OCI-LY3 (cell line): ENCODE measurements around the gene ALG8.
A peak's percentile ranks its signal among the peaks of the same experiment; 100 is the strongest.

Experiments
- H2AFZ ChIP-seq: fragments of 200-600, 300-600 bp; shearing (Covaris generic); 2 replicates; pipeline ENCODE4 v1.6.0; 2014; ENCODE audit warnings: antibody characterized with exemption, low read depth, low read length
- H3K27ac ChIP-seq: fragments of 200-600, 300-600 bp; sonication (generic); 2 replicates; pipeline ENCODE4 v1.5.1; 2014; ENCODE audit warnings: mild to moderate bottlenecking, low read length, moderate library complexity, mixed read lengths
- H3K27me3 ChIP-seq: fragments of 200-600, 300-600 bp; sonication (generic); 2 replicates; pipeline ENCODE4 v1.6.1; 2014; ENCODE audit warnings: low read depth, low read length, mixed read lengths
- H3K36me3 ChIP-seq: fragments of 200-600, 300-600 bp; sonication (generic); replicated peaks from 2 replicates; pipeline ENCODE3; 2014; ENCODE audit warnings: low read depth, low read length, mixed read lengths
- H3K4me1 ChIP-seq: fragments of 300-600, 200-600 bp; sonication (generic); 2 replicates; pipeline ENCODE4 v1.6.1; 2014; ENCODE audit warnings: low read length, mixed read lengths
- H3K4me2 ChIP-seq: fragments of 200-600, 300-600 bp; sonication (generic); 2 replicates; pipeline ENCODE4 v1.6.1; 2014; ENCODE audit warnings: low read length, mixed read lengths
- H3K4me3 ChIP-seq: fragments of 300-600, 200-600 bp; sonication (generic); 2 replicates; pipeline ENCODE4 v1.5.1; 2014; ENCODE audit warnings: antibody characterized with exemption, mild to moderate bottlenecking, low read length, moderate library complexity
- H3K79me2 ChIP-seq: fragments of 300-600, 200-600 bp; shearing (Covaris generic); 2 replicates; pipeline ENCODE4 v1.6.1; 2014; ENCODE audit warnings: mild to moderate bottlenecking, low read length, mixed read lengths
- H3K9ac ChIP-seq: fragments of 300-600, 200-600 bp; shearing (Covaris generic); 2 replicates; pipeline ENCODE4 v1.6.0; 2014; ENCODE audit warnings: mild to moderate bottlenecking, low read length, moderate library complexity
- H3K9me3 ChIP-seq: fragments of 200-600, 300-600 bp; shearing (Covaris generic); 2 replicates; pipeline ENCODE4 v1.6.1; 2014; ENCODE audit warnings: low read length, mixed read lengths; ENCODE audit not compliant: insufficient read depth
- H4K20me1 ChIP-seq: fragments of 200-600, 300-600 bp; sonication (generic); 2 replicates; pipeline ENCODE4 v1.6.1; 2016; ENCODE audit warnings: low read length, mixed read lengths; ENCODE audit not compliant: insufficient read depth
- EZH2phosphoT487 ChIP-seq: fragments of 200-600 bp; shearing (Covaris generic); IDR thresholded peaks from 2 replicates; pipeline ENCODE4 v1.6.1; 2018; ENCODE audit warnings: antibody characterized with exemption, mixed run types, low read depth
- TF ChIP-seq, protein P1 (sequence below): fragments of 200-600, 300-600 bp; sonication (generic); IDR thresholded peaks from 2 replicates; pipeline ENCODE4 v1.5.1; 2014; ENCODE audit warnings: antibody characterized with exemption, low read length, low read depth

ALG8 gene

DNA sequence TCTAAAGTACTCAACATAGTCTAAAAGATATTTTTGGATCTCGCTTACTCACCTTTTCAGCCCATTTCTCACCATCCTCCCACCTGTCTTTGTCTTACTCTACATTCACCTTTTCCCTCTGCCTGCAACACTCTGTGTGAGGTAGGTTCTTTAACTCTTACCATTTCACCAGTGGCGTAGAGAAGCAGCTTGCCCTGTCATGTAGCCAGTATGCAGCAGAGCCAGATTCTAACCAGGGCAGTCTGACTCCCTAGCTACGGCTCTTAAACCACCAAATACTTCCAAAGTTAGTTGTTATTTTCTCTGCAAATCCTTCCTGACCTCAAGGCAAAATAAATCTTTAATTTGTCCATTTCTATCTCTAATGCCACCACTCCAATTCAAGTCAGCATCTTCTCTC is 7.5 kb downstream of the ALG8 start:
- no peak overlapping the region for H3K27ac ChIP-seq
- peaks cover 61% of the 10 kb centered on the region for H3K79me2 ChIP-seq
- H3K27me3 ChIP-seq: no peaks in the 10 kb centered on the region
- TF ChIP-seq, protein P1, sequence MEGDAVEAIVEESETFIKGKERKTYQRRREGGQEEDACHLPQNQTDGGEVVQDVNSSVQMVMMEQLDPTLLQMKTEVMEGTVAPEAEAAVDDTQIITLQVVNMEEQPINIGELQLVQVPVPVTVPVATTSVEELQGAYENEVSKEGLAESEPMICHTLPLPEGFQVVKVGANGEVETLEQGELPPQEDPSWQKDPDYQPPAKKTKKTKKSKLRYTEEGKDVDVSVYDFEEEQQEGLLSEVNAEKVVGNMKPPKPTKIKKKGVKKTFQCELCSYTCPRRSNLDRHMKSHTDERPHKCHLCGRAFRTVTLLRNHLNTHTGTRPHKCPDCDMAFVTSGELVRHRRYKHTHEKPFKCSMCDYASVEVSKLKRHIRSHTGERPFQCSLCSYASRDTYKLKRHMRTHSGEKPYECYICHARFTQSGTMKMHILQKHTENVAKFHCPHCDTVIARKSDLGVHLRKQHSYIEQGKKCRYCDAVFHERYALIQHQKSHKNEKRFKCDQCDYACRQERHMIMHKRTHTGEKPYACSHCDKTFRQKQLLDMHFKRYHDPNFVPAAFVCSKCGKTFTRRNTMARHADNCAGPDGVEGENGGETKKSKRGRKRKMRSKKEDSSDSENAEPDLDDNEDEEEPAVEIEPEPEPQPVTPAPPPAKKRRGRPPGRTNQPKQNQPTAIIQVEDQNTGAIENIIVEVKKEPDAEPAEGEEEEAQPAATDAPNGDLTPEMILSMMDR: no peak
- TF ChIP-seq EZH2phosphoT487: no peak
- H3K9ac ChIP-seq: no peak overlapping the region
- no peaks in the 10 kb centered on the region for H3K4me1 ChIP-seq
- H4K20me1 ChIP-seq: no peaks in the 10 kb centered on the region
- H3K36me3 ChIP-seq: peaks cover 27% of the 10 kb centered on the region
- H3K4me3 ChIP-seq: no peak overlapping the region
- H3K9me3 ChIP-seq: no peaks in the 10 kb centered on the region
- H2AFZ ChIP-seq: no peak overlapping the region
- H3K4me2 ChIP-seq: no peak overlapping the region

DNA sequence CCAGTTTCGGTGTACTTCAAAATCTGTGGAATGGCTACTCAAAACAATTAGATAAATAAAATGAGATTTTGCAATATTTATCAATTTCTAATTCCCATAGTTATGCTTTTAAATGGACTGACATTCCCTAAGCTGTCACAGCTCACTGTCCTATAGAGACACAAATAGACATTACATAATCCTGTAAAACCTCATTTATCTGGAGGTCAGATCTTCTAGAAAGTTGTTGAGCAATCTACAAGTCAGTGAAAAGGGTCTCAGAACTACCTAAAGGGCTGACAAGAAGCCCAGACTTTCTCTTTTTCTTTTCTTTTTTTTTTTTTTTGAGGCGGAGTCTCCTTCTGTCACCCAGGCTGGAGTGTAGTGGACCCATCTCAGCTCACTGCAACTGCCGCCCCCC is 12.0 kb downstream of the ALG8 start:
- Histone ChIP-seq H3K4me2 (no peak overlapping the region), H4K20me1 (no peaks in the 10 kb centered on the region), H3K9me3 (no peaks in the 10 kb centered on the region)

DNA sequence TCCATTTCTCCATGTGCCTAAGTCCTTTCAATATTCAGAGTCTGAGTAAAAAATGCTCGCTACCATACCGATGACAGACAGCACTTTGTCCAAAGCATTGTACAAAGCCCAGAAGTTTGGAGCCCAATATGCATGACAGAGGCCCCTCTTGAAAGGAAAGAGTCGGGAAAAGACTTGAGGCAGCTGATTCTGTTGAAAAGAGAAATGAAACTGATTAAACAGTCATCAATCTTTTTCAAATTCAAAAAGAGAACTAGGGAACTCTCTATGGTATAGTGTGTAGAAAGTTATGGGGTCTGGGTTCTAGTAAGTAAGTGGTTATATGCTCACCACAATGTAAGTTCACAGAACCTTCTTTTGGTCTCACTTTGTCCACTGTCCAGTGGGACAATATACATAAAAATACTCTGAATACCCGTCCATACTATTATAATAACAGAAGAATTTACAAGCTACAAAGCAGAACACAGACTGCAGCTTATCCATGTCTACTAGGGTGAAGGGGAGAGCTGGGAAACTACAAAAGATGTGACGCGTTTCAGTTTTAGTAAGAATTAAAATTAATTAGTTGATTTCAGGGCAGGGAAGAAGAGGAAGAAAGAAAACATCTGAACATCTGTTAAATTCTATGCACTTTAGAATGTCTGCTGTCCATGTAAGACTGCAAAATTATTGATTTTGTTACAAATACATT is 26.7 kb downstream of the ALG8 start:
- Histone ChIP-seq H2AFZ (no peak overlapping the region), H3K36me3 (peaks cover 48% of the 10 kb centered on the region), H3K27ac (peak overlapping the region; percentile 93), H3K9me3 (no peaks in the 10 kb centered on the region), H3K4me3 (peak overlapping the region; percentile 49), H3K79me2 (peaks cover 8% of the 10 kb centered on the region; the same call in 1 of the 2 replicates), H3K4me1 (peaks cover 40% of the 10 kb centered on the region), H3K9ac (peak overlapping the region; percentile 70), H3K27me3 (no peaks in the 10 kb centered on the region), H3K4me2 (peak overlapping the region; percentile 72), H4K20me1 (no peaks in the 10 kb centered on the region)
- TF ChIP-seq, protein P1: no peak
- TF ChIP-seq EZH2phosphoT487: no peak

More for the DNA sequence above, 12.0 kb downstream of the ALG8 start:
- Histone ChIP-seq H3K36me3 (peaks cover 18% of the 10 kb centered on the region), H3K27ac (no peak overlapping the region), H3K4me3 (no peak overlapping the region), H3K4me1 (no peaks in the 10 kb centered on the region), H2AFZ (no peak overlapping the region), H3K79me2 (peaks cover 25% of the 10 kb centered on the region), H3K9ac (no peak overlapping the region), H3K27me3 (no peaks in the 10 kb centered on the region)
- no peak for TF ChIP-seq EZH2phosphoT487

DNA sequence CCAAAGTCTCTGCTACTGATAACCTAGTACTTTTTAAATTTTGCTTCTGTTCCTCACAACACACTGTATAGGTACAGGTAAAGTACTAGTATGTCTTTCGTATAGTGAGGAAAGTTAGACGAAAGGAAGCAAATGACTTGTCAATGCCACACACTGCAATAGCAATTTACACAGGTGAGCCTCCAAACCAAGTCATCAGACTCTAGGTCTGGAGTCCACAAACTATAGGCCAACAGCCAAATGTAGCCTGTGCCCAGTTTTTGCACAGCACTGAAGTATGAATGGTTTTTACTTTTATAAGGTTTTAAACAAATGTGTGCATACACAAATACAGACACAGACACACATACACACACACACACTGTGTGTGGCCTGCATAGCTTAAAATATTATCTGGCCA is 28.1 kb downstream of the ALG8 start:
- no peaks in the 10 kb centered on the region for H3K27me3 ChIP-seq
- no peak for TF ChIP-seq EZH2phosphoT487
- TF ChIP-seq, protein P1: no peak
- H3K4me2 ChIP-seq: peak overlapping the region; percentile 72
- H3K4me3 ChIP-seq: no peak overlapping the region
- peaks cover 40% of the 10 kb centered on the region for H3K4me1 ChIP-seq
- no peak overlapping the region for H2AFZ ChIP-seq
- peak overlapping the region; percentile 93 for H3K27ac ChIP-seq
- H3K79me2 ChIP-seq: peaks cover 8% of the 10 kb centered on the region; the same call in 1 of the 2 replicates
- H3K9me3 ChIP-seq: no peaks in the 10 kb centered on the region
- H4K20me1 ChIP-seq: no peaks in the 10 kb centered on the region
- H3K9ac ChIP-seq: peak overlapping the region; percentile 70; the same call in 1 of the 2 replicates
- H3K36me3 ChIP-seq: peaks cover 46% of the 10 kb centered on the region
